Measurements from ENCODE around the gene MMP27.

The MMP27 gene

DNA sequence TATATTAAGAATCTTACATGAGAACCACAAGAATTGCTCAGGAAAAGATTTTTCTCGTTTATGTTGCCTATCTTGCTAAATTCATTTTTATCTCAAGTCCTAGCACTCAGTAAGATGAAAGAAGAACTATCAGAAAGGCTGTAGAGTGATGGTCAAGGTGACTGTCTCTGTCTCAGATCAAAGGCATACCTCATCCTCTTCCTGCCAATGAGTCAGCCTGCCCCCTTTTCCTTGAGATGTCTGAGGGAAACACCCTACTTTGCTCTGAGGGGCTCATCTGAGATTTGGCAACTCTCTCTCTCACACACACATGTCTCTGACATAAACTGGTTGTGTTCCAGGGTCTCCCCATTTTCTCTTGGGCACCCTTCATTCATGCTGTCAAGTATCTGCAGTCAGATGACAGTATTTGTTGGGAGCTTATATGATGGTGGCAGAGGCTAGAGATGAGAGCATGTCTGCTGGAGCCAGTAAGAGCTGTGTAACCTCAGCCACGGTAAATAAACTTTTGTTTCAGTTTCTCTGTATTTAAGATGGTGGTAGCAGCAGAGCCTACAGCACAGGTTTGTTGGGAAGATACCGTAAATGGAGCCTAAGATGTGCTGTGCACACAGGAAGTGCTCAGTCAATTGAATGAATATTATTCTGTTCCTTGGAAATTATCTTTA lies 1.6 kb downstream of the MMP27 start:
- no peak for DNase-seq

DNA sequence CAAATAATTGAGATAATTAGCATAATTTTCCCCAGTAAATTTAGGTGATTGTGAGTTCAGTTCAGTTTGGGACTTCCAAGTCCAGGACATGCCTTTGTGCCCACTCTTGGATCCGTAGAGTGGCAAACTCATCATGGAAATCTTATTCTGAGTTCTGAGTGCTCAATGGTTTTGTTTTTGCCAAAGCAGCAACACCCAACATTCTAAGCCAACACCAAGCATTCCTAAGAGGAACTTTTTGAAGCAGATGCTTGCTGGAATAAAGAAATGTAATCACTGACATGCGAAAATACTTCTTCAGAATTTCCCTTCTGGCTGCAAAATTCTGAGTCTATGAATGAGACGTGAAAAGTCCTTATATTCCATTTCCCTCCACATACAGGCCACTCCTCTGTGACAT lies 10.4 kb downstream of the MMP27 start:
- no peak for DNase-seq

DNA sequence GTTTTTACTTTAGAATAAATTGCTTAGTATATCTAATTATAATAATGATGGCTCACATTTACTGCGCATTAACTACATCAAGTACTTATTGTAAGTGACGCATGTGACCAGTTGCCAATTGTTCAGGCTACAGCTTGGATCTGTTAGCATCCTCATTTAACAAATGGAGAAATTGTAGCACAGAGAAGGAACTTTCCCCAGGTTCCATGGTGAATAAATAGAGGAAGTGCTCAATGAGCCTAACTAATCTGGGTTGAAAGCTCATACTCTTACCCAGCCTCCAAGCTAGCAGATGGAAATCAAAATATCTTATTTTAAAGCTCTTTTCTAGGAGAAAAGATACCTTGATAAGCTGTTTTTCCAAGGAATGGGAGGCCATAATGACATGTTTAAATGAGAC lies 19.8 kb downstream of the MMP27 start:
- DNase-seq: no peak

DNA sequence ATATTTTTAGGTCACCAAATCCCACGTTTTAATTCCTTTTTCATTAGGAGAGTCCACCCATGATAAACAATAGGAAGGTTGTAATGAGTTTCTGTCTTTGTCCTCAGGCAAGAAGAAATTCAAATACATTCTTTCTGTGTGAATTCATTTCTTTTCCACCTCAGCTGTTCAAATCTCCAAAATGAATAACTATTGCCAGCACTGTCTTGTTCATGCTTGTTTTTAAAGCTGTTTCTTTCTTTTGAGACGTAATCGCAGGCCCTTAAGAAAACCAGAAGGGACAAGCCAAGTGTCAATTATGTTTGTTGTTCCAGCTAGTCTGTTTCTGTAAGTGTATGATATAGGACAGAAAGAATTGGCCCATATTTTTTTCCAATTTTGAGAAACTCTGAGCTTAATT lies 20.2 kb downstream of the MMP27 start:
- no peak for DNase-seq

DNA sequence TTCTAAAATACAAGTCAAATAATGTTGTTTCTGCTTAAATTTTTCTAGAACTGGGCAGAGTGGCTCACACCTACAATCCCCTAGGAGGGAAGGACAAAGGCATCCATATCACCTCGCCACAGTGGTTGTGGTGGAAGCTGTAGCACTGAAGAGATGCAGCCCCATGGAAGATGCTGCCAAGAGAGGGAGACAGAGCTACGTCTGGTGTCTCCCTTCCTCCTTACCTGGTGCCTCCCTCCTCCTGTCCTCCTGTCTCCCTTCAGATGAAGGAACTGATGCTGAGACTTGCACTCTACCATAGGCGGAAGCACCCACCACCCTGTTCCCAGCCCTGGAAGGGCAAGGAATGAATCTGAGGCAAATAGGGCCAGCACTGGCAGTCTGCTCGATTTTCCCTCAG lies 22.3 kb downstream of the MMP27 start:
- no peak for DNase-seq

DNA sequence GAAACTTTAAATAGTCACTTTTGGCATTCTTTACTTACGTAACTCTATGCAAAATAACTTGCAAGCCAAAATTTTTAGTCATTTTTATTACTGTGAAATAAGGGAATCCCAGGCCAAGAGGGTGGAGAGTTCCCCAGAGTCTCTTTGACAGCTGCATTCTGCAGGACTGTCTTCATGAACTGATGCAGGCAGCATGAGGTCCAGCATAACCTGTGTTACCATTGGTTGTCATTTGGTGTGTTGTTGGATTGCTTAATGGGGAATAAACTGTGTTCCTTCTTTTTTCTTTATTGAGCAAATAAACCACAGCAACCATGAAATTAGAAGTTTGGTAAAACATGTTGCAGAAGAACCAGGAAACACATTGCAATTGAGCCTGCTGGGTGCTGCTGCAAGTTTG lies 24.6 kb downstream of the MMP27 start:
- no peak for DNase-seq

DNA sequence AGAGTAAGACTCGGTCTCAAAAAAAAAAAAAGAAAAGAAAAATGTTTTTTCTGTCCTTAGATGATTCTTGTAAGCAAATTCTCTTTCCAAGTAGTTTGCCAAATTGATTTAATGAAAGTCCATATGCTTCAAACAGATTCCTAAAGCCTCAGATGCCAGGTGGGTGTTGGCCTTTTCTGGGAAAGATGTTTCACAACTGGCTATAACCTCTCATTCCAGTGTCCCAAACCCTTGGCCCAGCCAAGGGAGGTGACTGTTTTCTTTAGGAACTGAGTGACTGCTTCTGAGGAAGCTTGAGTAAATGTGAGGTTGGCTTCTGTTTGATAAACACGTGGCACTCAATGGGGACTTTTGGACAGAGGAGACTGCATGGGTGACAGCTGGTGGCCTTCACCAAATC lies 27.5 kb downstream of the MMP27 start:
- DNase-seq: no peak

DNA sequence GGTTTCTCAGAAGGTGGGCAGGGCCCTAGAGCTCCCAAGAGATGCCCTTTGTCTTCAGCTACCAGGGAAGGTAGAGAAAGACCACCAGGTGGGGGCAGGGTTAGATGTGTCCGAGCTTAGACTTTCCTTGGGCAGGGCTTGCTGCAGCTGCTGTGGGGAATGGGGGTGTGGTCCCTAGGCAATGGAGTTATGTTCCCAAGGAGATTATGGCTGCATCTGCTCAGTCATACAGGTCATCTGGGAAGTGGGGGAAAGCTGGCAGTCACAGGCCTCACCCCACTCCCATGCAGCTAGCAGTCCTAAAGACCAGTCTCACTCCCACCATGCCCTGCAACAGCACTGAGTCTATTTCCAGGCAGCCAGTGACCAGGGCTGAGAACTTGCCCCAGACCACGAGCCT lies 29.5 kb downstream of the MMP27 start:
- no peak for DNase-seq

DNA sequence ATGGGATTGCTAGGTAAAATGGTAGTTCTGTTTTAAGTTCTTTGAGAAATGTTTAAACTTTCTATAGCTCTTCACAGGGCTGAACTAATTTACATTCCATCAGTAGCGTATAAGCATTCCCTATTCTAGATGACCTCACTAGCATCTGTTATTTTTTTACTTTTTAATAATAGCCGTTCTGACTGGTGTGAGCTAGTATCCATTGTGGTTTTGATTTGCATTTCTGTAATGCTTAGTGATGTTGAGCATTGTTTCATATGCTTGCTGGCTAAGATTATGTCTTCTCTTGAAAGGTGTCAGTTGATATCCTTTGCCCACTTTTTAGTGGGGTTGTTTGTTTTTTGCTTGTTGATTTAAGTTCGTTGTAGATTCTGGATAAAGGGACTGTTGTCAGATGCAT lies 35.9 kb downstream of the MMP27 start:
- no peak for DNase-seq

DNA sequence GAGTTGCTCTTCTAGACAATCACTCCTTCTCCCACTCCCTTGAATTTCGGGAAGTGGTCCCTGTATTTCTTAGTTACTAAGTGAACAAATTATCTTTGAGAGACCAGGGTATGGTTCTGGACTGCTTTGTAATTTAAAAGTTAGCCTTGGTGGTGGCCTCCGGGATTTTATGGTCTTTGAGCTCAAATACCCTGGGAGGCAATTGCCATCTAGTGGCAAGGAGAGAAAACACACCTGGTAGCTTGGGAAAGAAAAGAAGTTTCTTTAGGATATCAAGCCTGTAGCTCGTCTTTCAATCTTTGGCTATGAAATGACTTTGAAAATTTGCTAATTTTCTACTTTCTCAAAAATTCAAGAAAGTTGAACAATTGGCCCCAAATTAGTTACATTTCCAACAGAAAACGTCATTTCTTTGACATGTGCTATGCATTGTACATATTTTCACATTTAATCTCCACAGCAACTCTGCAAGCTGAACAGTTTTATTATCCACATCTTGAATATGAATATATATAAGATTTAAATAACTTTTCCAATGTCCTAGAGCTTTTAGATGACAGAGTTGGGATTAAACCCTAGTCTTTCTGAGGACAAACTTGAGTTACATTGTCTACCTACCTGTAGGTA lies 39.1 kb downstream of the MMP27 start:
- DNase-seq: peak in 1 of 2 experiments; percentile 2

DNA sequence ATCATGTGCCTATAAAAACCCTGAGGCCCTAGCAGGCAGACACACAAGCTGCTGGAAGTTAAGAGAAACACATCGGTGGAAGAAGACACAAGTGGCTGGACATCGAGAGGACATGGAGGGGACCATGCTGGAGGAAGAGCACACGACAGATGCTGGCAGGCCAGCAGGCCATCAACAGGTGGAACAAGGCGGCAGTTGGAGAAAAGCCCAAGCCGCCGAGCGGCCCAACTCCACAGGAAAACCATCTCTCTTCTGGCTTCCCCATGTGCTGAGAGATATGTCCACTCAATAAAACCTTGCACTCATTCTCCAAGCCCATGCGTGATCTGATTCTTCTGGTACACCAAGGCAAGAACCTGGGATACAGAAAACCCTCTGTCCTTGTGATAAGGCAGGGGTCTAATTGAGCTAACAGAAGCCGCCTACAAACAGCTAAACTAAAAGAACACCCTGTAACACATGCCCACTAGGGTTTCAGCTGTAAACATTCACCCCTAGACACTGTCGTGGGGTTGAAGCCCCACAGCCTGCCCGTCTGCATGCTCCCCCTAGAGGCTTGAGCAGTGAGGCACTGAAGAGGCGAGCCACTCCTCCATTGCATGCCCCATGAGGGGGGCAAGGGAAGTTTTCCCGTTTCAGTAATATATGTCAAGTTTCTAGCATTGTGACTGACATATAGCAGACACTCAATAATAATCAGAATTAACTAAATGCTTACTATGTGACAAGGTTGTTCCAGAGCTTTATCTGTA lies 41.4 kb downstream of the MMP27 start:
- no peak for DNase-seq

DNA sequence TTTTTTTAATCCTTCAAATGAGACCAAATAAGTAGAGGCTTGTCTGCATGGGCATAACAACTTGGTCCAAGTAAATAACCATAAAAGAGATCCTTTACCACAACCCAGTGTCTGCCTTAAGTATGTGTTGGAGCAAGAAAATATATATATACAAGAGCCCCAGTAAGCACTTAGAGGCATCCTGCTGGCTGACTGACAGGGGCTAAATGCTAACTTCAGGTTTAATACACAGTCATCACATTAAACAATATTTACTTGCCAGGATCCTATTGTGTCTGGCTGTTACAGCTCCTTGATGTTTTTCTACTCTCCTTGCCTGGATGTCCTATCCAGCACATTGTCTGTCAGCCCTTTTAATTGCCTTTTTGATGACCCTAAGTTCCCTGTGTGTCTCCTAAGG lies 43.0 kb downstream of the MMP27 start:
- DNase-seq: no peak

DNA sequence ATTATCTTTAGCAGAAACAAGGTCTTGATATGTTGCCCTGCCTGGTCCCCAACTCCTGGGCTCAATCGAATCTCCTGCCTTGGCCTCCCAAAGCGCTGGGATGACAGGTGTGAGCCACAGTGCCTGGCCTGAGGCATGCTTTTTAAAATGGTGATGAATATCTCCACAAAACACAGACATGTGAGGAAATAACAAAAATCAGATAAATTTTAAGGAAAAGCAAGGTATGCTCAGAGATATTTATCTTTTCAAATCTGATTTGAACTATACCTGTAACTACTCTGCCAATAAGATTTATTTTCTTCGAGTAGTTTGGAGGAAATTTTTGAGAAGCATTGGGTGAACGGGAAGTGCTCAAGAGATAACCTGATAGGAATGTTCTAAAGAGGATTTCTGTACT lies 44.5 kb downstream of the MMP27 start:
- DNase-seq: no peak

DNA sequence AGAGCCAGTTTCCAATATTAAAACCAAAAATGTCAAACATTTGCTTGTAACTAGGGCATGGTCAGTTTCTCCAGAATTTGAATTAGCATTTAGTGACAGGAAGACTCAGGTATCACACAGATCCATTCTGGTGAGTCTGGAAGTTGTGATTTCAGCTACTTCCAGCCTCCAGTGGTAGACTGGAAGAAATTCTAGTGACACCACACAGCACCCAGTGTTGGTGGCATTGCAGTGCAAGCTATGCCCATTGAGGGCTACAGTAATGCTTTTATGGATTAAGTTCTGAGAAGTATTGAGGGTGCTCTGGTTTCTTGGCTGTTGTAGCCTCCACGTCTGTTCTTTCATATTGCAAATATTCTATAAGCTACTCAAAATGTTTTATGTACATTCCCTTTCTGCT lies 49.0 kb downstream of the MMP27 start:
- DNase-seq: no peak

DNA sequence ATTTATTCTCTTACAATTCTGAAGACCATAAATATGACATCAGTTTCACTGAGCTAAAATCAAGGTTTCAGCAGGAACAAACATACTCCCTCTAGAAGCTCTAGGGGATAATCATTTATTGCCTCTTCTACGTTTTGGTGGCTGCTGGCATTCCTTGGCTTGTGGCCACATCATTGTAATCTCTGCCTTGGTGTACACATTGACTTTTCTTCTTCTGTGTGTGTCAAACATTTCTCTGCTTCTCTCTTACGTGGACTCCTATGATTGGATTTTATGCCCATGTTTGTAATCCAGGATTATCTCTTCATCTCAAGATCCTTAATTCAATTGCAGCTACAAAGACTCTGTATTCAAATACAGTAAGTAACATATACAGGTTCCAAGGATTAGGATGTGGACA lies 50.0 kb downstream of the MMP27 start:
- no peak for DNase-seq

DNA sequence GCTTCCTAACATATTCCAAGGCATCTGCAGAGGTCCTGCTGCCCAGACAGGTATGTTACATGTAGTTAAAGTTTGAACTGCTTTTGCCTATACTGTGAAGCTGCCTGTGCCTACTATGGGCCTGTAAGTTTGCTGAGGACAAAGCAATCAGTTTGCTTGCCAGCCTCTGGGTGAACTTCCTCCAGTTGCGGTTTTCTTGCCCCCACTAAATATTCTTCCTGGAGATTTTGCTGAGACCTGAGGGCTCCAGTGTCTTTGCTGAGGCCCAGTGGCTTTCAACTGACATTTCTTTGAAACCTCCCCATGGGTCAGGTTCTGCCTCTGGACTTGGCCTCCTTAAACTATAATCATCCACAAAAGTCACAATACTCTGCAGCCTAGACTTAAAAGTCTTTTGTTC lies 50.8 kb downstream of the MMP27 start:
- DNase-seq: no peak

DNA sequence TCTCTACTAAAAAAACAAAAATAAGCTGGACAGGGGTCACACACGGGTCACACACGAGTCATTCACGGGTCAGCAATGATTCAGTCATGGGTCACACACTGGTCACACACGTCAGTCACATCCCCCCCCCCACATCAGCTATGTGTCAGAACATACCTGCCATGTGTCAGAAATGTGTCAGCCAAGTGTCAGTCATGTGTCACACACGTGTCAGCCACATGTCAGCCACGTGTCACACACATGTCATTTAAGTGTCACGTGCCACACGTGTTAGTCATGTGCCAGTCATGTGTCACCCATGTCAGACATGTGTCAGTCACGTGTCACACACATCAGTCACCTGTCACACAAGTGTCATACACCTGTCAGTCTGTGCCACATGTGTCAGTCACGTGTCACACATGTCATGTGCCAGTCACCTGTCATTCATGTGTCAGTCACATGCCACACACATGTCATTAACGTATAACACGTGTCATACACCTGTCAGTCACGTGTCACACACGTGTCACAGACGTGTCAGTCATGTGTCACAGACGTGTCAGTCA lies 51.8 kb downstream of the MMP27 start:
- DNase-seq: no peak

DNA sequence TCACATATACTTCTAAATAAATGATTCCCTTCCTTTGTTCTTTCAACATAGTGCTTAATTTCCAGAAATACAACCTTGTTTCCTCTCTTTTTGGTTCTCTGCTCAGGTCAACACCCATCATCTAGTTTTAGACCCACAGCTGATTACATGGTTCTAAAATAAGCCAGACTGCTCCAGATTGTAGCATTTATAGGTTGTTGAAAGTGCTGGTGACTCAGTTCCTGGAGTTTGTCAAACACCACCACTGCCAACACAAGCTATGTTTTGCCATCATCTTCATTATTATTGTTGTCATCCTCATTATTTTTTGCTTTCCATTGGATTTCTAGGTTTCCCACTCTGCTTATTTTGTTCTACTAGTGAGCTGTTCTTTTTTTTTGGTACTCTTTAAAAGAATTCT lies 58.1 kb downstream of the MMP27 start:
- no peak for DNase-seq

DNA sequence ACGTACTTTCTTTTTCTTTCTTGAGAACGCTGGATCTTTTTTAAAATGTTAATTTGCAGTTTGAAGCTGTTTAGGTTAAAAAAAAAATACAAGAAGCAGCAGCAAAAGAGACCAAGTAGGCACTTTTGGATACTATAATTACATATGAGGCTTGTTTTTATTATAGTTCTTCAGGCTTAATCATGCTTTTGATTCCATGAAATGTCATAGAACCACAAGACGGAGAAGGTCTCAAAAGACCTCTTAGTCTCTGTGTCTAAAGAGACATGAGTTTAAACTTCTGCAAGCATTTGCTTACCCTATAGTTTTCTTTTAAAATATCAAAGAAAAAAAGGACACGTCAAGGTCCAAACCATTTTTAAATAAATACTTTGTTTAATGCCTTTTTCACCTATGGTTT lies 61.6 kb downstream of the MMP27 start:
- DNase-seq: no peak
